Measurements from ENCODE around the gene MROH2A.
"Not testable (repeated sequence)": the region's sequence is repeated elsewhere in the genome, so short reads cannot be mapped to it uniquely, and the experiment has no call there.

MROH2A gene

DNA sequence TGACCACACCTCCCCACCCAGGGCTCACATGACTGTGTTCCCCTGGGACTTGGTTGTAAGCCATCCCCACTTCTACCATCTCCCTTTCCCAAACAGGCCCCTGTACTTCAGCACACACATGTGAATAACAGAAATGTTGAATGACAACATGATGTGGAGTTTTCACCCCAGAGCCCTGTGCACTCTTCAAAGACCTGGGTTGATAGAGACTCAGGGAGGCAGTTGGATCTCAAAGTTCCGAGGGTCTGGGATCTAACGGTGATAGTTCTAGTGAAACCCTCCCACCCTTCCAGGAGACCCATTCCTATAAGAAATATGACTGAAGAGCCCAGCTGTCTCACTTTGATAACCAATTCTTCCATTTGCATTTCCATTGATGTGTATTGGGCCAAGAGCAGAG lies at the start of gene MROH2A:
TSS of gene MROH2A (plus strand) at position 301 of the 400 bp plus-strand sequence. CDS start 1,029 bp downstream, outside the sequence.
- no peak for DNase-seq (ENCODE audit: low read depth)

- DNase-seq (ENCODE audit: low read depth) = no peak
Measured at GRCh38 chr2:233728723-233729301, 49.3 kb upstream of the MROH2A start, which contains the start of gene UGT1A3. TSS of gene UGT1A3 (plus strand) at chr2:233729042. CDS start at chr2:233729127, 85 bp downstream.

DNA sequence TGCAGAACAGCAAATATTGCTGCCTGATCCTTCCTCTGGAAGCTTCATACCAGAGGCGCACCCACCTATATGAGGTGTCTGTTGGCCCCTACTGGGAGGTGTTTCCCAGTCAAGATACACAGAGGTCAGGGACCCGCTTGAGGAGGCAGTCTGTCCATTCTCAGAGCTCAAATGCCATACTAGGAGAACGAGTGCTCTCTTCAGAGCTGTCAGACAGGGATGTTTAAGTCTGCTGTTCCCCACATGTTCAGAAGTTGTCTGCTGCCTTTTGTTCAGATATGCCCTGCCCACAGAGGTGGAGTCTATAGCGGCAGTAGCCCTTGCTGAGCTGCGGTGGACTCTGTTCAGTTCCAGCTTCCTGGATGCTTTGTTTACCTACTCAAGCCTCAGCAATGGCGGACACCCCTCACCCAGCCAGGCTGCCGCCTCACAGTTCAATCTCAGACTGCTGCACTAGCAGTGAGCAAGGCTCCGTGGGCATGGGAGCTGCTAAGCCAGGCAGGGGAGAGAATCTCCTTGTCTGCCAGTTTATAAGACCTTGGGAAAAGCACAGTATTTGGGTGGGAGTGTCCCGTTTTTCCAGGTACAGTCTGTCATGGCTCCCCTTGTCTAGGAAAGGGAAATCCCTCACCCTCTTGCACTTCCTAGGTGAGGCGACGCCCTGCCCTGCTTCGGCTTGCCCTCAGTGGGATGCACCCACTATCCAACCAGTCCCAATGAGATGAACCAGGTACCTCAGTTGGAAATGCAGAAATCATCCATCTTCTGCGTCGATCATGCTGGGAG lies 41.1 kb upstream of the MROH2A start:
- not testable (repeated sequence) for DNase-seq (ENCODE audit: low read depth)

DNA sequence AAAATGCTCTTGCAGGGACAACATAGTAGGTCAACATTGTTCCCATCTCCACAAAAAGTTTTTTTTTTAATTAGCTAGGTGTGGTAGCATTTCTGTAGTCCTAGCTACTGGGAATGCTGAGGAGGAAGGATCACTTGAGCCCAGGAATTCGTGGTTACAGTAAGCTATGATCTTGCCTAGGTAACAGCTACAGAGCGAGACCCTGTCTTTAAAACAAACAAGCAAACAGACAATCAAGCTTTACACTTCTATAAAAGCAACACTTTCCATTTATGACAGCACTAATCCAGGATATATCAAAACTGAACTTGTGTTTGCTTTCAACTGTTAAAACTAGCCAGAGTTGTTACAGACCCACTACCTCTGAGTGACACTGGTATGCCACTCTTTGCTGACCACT lies 37.3 kb upstream of the MROH2A start:
- DNase-seq (ENCODE audit: low read depth) = no peak

DNA sequence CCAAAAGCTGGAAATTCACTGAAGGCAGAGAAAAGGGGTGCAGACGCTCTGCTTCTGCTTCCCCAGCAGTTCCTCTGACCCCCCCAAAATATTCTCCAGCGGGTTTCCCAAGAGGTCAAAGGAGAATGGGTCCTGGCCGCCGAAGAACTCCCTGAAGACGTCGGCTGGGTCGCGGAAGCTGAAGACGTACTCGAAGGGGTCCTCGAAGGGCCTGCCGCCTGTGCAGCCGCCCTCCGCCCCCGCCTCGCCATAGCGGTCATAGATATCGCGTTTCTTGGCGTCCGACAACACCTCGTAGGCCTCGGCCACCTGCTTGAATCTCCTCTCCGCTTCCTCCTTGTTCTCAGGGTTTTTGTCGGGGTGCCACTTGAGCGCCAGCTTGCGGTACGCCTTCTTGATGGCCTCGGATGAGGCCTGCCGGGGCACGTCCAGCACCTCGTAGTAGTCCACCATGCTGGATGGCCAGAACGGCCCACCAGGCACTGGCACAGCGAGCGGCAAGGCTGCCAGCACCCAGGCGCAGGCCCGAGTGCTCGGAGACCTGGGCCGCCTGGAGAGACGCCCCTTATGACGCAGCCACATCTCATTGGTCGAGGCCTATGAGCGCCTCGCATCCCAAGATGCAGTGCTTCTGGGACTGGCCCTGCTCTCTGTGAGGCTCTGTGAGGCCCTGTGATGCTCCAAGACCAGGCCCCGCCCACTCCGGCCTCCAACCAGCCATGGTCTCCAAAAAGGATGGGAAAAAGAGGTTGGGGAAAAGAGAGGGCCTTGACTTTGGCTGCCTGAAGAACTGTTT lies 34.5 kb upstream of the MROH2A start:
- no peak for DNase-seq (ENCODE audit: low read depth)

DNA sequence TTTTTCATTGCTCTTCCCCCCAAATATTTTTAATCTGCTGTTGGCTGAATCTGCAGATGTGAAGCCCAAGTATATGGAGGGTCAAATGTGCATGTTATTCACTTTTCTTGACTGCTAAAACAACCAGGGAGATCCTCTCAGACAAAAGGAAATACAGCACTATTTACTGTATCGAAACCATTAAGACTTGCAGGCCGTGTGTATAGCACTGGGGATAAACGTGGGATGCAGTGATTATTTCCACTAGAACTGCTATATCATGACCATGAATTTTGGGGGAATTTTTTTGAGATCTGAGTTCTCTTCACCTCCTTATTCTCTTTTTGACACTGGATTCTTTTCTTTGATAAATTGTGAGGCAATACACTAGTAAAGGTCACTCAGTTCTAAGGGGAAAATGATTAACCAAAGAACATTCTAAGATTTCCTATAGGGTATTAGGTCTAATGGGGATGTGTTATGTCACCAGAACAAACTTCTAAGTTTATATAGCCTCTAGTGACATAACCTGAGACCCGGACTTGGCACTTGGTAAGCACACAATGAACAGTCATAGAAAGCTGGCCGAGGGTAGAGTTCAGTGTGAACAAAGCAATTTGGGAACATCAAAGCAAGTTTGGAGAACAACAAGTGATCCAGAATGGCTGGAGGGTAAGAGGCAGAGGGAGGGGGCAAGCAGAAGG lies 32.9 kb upstream of the MROH2A start:
- no peak for DNase-seq (ENCODE audit: low read depth)

GRCh38 chr2:233745838-233746237 lies 32.3 kb upstream of the MROH2A start:
- DNase-seq (ENCODE audit: low read depth) = not testable (repeated sequence)

DNA sequence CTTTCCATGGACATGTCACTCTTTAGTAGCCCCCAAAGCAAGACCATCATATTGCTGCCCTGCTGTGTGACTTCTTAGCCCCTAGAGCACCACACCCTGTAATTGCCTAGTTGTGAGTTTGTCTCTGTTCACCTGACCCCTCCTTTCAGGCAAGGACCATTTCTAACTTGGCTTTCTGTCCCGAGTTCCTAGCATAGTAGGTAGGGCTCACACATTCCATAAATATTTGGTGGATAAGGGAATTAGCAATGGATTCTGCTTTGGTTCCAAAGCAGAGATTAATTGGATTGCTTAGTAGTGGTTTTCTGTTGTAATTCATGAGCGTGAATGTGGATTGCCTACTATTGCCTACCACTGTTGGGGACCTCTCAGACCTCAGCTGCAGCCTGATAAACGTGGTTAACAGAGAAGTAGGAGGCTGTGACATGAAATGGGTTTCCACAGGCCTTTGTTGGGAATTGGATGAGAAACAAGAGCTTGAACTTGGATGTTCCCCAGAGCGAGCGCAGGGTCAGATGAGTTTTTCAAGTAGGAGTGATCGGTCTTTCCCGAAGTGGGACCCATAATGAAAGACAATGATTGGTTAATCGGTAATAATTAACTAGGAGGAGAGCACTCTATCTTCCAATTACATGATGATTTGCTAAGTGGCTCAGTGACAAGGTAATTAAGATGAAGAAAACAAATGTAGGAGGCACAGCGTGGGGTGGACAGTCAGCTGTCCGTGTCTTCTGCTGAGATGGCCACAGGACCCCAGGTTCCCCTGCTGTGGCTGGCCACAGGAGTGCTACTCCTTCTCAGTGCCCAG lies 31.5 kb upstream of the MROH2A start:
- no peak for DNase-seq (ENCODE audit: low read depth)

DNA sequence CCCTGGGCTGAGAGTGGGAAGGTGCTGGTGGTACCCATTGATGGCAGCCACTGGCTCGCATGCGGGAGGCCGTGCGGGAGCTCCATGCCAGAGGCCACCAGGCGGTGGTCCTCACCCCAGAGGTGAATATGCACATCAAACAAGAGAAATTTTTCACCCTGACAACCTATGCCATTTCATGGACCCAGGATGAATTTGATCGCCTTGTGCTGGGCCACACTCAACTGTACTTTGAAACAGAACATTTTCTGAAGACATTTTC lies 30.9 kb upstream of the MROH2A start:
- DNase-seq (ENCODE audit: low read depth) = no peak

GRCh38 chr2:233750689-233751088 lies 27.4 kb upstream of the MROH2A start:
- DNase-seq (ENCODE audit: low read depth) = not testable (repeated sequence)

GRCh38 chr2:233751212-233752009 lies 26.7 kb upstream of the MROH2A start:
- not testable (repeated sequence) for DNase-seq (ENCODE audit: low read depth)

GRCh38 chr2:233754872-233755611 lies 23.1 kb upstream of the MROH2A start:
- no peak for DNase-seq (ENCODE audit: low read depth)

DNA sequence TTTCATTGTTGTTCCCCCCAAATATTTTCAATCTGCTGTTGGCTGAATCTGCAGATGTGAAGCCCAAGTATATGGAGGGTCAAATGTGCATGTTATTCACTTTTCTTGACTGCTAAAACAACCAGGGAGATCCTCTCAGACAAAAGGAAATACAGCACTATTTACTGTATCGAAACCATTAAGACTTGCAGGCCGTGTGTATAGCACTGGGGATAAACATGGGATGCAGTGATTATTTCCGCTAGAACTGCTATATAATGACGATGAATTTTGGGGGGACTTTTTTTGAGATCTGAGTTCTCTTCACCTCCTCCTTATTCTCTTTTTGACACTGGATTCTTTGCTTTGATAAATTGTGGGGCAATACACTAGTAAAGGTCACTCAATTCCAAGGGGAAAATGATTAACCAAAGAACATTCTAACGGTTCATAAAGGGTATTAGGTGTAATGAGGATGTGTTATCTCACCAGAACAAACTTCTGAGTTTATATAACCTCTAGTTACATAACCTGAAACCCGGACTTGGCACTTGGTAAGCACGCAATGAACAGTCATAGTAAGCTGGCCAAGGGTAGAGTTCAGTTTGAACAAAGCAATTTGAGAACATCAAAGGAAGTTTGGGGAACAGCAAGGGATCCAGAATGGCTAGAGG lies 21.6 kb upstream of the MROH2A start:
- no peak for DNase-seq (ENCODE audit: low read depth)

DNA sequence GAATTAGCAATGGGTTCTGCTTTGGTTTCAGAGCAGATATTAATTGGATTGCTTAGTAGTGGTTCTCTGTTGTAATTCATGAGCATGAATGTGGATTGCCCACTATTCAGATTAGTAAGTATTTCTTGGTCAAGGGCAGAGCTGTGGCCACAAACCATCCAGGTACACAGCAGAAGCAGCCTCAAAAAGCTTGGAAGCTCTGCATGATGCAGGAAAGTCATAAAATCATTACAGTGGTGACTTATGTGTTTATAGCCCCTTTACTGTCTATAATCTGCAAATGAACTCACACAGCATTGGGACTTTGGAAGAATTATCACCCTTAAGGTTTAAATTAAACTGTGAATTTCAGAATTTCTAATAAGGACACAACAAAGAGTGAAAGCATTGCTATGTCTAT lies 20.0 kb upstream of the MROH2A start:
- DNase-seq (ENCODE audit: low read depth) = no peak

GRCh38 chr2:233758849-233759248 lies 19.3 kb upstream of the MROH2A start:
- no peak for DNase-seq (ENCODE audit: low read depth)

GRCh38 chr2:233760043-233760442 lies 18.1 kb upstream of the MROH2A start, which contains the start of gene UGT1A1:
TSS of gene UGT1A1 (plus strand) at chr2:233760270. CDS start at chr2:233760288, 18 bp downstream.
- no peak for DNase-seq (ENCODE audit: low read depth)

DNA sequence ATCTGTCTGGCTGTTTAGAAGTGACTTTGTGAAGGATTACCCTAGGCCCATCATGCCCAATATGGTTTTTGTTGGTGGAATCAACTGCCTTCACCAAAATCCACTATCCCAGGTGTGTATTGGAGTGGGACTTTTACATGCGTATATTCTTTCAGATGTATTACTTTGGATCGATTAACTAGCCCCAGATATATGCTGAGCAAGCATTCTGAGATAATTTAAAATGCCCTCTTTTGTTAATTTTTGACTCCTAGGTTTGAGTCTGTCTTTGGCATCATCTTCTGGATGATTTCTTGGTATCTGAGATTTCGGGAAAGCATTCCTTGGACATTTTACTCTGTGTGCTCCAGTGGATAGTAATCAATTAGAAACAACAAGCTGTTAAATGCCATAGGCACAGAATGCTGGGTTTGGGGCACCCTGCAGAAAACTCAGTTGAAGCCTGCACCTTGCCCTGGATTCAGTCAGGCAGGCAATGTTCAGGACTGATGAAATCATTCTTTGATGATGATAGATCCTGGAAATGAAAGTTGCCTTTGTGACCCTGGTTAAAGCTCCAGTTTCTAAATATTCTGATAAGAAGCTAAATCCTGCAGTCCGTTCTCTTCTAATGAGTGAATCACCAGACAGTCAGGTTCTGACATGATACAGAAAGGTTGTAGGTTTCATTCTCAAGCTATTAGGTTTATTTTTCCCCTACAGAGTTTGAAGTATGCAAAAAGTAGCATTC lies 16.9 kb upstream of the MROH2A start:
- DNase-seq (ENCODE audit: low read depth) = no peak

- no peak for DNase-seq (ENCODE audit: low read depth)
Measured at GRCh38 chr2:233764264-233764663, 13.9 kb upstream of the MROH2A start.

DNA sequence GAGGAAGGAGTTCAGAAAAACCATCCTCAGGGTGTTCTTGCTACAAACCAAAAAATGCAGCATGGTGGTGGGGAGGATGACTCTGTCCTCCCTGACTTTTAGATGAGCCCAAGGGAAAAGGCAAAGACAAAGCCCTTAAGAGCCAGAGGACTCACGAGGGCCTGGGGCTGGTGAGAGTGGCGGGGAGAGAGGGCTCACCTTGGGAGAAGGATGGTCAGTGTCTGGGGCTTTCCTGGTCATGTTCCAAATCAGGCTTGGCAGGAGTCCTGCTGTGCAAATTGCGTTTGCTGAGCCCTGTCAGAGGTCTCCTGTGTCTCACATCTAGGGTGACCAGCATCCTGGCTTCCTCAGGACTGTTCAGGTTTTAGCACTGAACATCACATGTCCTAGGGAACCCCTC lies 13.4 kb upstream of the MROH2A start:
- no peak for DNase-seq (ENCODE audit: low read depth)

Data from activated gamma-delta T cell treated with anti-CD3 and anti-CD28 coated beads, Interleukin-2, amount 50 U/mL, for 16 hours (primary cell).